Ecto neural progenitor cell (in vitro differentiated cells): ENCODE measurements around the gene HNRNPK.
"Not testable (repeated sequence)": the region's sequence is repeated elsewhere in the genome, so short reads cannot be mapped to it uniquely, and the experiment has no call there.

Experiments used
- DNase-seq: peaks from one replicate; pipeline ENCODE4 v3.0.0-alpha.2; 2018; ENCODE audit warnings: low spot score

Gene HNRNPK

GRCh38 chr9:83976372-83976771 is 3.6 kb downstream of the HNRNPK start:
- DNase-seq, result no peak

GRCh38 chr9:83975300-83975699 is 4.7 kb downstream of the HNRNPK start:
- DNase-seq, result no peak

DNA sequence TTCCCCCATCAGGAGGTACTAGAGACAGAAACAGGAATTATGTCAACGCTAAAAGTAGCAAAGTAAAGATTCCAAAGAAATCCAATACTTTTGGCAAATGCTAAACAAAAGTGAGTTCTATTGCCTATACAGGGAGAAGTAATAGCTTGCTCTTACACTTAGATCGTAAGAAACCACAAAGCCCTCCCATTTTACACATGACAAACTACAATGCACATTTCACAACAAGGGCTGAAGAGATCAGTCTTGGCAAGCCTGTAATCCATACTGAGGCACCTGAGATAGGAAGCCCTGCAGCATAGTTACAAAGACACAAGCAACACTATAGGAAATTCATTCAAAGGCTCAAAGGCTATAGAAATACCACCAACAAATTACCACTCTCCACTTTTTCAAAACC is 7.7 kb downstream of the HNRNPK start:
- no peak for DNase-seq

- DNase-seq, result no peak
Observed at GRCh38 chr9:83971485-83971884, 8.5 kb downstream of the HNRNPK start.

GRCh38 chr9:83969602-83970001 is 10.4 kb downstream of the HNRNPK start:
- no peak for DNase-seq

GRCh38 chr9:83967073-83967472 is 12.9 kb downstream of the HNRNPK start:
- no peak for DNase-seq

DNA sequence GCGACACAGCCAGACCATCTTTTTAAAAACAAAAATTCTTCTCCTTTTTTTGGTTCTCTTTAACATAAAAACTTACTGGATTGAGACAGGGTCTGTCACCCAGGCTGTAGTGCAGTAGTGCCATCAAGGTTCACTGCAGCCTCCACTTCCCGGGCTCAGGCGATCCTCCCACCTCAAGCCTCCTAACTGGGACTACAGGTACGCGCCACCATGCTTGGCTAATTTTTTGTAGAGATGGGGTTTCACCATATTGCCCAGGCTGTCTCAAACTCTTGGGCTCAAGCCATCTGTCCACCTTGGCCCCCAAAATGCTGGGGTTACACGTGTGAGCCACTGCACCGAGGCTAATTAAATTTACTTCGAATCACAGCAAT is 13.8 kb downstream of the HNRNPK start:
- no peak for DNase-seq

DNA sequence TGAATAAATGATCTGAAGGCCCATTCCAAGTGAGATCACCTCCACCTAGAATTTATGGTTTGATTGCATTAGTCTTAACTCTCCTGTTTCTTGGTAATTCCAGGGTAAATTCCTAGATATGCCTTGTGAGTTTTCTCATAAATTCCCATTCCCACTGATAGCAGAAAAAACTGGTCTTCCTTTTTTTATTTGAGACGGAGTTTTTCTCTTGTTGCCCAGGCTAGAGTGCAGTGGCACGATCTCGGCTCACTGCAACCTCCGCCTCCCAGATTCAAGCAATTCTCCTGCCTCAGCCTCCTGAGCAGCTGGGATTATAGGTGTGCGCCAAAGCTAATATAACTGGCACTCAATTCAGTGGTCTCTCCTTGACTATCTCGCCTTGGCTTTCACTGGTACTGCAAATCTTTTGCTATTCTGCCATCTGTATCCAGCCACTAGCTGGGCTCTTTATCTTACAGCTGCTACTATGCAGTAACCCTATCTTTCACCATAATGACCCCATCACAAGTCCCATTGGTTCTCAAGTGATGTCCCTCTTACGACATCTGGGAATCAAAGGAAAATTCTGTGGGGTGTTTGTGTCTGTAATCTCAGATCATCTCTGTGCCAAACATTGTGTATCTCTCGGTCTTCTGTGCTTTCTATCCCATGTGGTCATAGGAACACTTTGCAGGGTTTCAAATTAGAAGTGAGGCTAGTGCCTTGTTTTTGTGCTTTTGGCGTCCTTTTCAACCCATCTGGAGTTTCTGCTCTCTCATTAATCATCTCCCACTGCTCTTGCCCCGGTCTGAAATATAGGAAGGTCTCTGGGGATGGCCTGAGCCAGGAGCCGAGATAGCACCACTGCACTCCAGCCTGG is 14.4 kb downstream of the HNRNPK start:
- DNase-seq, result no peak

- DNase-seq, result no peak
Observed at GRCh38 chr9:83964973-83965349, 15.1 kb downstream of the HNRNPK start.

- no peak for DNase-seq
Observed at GRCh38 chr9:83962165-83962564, 17.9 kb downstream of the HNRNPK start.

- DNase-seq, result no peak
Observed at GRCh38 chr9:83960991-83961390, 19.0 kb downstream of the HNRNPK start.

- DNase-seq, result no peak
Observed at GRCh38 chr9:83959061-83959460, 21.0 kb downstream of the HNRNPK start.

DNA sequence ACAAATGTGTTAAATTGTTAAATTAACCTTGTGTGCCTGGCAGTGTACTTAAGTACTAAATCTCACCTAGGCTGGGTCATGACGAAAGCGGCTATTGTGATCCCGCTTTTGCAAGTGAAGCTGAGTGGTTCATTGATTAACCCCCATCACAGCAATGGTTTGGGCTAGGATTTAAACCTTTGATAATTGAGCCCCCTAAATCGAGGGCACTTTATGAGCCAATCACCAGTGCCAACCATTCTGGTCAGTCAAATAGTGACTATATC is 22.8 kb downstream of the HNRNPK start:
- DNase-seq, result no peak

DNA sequence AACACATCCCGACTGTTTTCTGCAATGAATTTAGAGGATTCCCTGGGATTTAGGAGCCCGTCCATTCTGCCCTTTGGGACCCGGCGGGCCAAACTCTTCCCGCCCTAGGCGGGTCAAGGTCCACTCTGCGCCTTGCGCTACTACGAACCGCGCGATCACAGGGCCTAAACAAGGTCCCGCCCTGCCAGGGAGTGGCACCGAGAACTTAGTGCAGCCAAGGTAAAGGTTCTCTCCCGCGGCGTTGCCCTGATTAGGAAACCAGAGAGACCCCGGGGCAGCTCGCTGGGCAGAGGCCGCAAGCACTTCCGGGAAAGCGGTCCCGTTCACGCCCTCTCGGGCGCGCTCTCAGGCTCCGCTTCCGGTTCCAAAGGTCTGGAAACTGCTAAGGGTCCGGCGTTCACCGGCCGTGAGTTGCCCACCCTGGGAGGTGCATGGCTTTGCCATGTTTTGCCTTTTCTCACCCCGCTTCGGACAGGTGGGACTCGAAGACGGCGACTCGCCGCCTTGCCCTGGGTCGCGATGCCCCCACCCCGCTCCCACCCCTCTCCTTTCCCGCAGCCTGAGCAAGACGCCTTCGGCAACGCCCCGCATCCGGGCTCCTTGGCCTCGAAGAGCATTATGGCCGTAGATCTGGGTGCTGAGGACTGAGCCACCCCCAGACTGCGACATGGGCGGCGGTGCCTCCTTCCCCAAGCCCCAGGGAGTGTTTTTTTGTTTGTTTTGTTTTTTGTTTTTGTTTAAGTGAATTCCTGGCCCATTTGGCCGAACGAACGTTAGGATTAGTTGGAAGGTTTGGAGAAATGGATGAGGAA is 23.4 kb downstream of the HNRNPK start:
- DNase-seq, result no peak

DNA sequence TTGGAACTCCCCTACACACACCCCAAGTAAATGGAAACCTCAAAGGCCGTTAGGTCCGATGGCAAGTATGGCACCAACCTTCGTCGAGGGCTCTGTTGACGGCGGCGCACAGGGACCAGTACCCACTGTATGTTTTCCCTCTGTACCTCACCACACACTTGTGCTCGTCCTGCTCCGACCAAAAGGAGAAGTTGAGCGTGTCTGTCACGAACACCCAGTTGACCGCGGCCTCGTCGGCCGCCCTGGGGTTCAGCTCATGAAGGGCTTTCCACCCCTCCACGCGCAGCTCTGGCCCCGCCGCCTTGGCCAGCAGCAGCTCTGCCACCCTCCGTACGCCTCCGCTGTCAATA is 24.0 kb downstream of the HNRNPK start:
- DNase-seq, result no peak

- not testable (repeated sequence) for DNase-seq
Observed at GRCh38 chr9:83948096-83948495, 31.9 kb downstream of the HNRNPK start.

DNA sequence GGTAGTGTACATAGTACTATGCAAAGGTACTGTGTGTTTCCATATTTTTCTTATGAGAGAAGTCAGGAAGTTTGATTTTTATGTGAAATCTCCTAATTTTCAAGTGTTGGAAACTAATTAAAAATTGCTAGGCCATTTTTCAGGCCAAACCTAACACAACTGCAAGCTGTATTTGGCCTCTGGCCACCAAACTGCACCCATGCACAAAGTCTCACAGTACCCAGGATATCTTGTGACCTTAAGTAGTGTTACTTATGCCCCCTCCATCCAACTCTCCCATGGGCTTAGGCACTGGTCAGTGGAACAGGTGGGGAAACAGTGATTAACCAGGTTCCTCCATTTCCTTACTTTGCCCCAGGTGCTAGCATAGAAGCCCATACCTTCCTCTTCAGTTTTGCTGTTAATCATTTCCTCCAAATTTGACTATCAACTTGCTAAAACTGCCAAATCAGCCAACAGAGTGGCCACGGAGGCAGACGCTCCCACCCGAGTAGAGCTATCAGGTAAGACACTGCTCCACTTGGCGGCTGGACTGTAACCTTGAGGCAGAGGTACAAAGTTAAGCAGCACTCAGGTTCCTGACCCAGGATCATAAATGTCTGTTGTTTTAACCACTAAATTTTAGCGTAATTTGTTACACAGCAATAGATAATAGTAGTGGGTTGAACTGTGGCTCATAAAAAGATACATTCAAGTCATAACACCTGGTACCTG is 39.3 kb downstream of the HNRNPK start:
- DNase-seq, result no peak

DNA sequence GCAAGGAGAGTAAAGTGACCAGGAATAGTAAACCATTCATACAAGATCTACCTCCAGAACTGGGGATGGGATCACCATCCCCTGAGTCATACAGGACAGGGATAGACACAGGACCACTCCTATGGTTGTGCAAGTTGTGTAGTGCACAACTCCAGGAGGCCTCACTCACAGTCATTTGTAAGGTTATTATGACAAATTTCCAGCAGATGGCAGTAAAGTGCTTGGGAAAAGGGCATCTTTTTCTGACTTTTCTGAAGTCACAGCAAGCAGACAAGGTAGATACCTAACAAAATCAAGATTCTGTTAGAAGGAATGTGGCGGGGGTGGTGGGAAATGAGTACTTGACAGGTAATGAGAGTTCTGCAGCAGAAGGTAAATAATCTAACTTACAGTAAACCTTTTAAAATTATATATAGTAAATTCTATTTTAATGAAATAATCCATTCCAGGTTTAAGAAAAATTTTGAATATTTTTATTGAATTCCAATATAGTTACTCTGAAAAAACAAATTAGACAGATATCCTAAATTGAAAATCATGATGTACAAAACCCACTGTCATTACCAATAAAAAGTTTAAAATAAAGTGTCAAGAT is 42.1 kb downstream of the HNRNPK start:
- no peak for DNase-seq

DNA sequence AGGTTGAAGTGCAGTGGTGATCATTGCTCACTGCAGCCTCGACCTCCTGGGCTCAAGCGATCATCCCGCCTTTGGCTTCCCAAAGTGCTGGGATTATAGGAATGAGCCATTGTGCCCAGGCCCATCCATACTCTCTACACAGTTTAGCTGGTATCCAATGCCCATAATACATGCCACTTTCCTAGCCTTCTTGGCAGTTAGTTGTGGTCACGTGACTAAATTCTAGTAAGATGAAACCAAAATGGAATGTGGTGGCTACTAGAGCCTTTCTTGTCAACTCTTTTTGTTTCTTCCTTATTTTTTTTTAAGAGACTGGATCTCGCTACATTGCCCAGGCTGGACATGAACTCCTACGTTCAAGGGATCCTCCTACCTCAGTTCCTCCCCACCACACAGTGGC is 43.5 kb downstream of the HNRNPK start:
- no peak for DNase-seq

DNA sequence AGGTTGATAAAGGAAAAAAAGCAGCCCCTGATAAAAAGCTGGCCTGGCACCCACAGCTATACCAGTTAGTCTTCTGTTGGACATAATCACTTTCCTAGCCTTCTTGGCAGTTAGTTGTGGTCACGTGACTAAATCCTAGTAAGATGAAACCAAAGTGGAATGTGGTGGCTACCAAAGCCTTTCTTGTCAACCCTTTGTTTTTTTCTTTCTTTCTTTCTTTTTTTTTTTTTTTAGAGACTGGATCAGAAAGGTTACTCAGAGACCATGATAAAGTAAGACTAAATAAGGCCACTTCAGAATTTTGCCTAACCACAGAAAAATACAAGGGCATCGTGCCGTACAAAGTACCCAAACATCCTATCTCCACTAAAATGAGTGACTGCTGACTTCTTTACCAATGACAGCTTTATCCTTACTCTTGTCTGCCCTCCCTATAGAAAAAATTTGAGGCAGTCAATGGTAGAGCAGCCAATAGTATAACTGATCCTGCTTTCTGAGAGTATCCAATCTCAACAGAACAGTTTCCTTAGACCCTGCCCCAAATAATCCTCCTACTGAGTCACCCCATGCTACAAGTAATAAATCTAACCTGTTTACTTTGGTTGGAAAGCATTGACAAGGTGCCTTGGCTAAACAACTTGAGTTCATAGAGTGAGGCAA is 44.6 kb downstream of the HNRNPK start:
- DNase-seq, result no peak

- DNase-seq, result no peak
Observed at GRCh38 chr9:83934569-83935275, 45.3 kb downstream of the HNRNPK start.

DNA sequence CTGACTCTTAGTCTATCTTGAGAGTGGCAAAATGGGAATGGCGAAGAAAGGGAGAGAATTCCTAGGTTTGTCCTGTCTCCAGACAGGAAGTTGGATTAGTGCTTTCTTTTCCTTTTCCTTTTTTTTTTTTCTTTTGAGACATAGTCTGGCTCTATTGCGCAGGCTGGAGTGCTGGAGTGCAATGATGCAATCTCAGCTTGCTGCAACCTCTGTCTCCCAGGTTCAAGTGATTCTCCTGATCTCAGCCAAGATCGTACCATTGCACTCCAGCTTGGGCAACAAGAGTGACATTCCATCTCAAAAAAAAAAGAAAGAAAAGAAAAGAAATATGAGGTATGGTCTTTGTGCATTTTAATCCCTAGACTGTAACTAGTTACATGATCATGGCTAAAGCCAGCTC is 46.2 kb downstream of the HNRNPK start:
- DNase-seq, result no peak
